ENCODE results near the gene SUCLG2. TPM values are rescaled to one million over a fixed set of nuclear protein-coding genes. Genes with fewer than 3 reads are reported as not detected.
A peak's percentile ranks its signal among the peaks of the same experiment; 100 is the strongest.

The SUCLG2 gene
- total and polyA plus RNA-seq, 9 of the 15 experiments (the other 6 are each of a cell fraction or from before 2014, with no cell fraction given): 10.1 to 41.4 (median 29.0) TPM

- TF ChIP-seq EGR1 (conservative IDR thresholded peaks at IDR 0.05) (peak; percentile 77), ZNF280A (IDR thresholded peaks at IDR 0.05; ENCODE audit: low read depth, partially characterized antibody) (no peak), MYC (IDR thresholded peaks at IDR 0.05; ENCODE audit: low read depth, low read length) (peak; percentile 32), MYC (CRISPR knock-in tag; IDR thresholded peaks at IDR 0.05; ENCODE audit: borderline replicate concordance, low read depth) (no peak), CHD1 (IDR thresholded peaks at IDR 0.05; ENCODE audit: low read length) (peak; percentile 42), PHF20 (IDR thresholded peaks at IDR 0.05; ENCODE audit: partially characterized antibody) (peak; percentile 77), BRD4 (IDR thresholded peaks at IDR 0.05) (0 out of 2 replicates have a peak, but pooled peaks have one; percentile 34), JUND (IDR thresholded peaks at IDR 0.05; ENCODE audit: borderline replicate concordance, low read depth, low read length) (peak; percentile 2; the same call in 1 of the 2 replicates), JUND (tag; IDR thresholded peaks at IDR 0.05; ENCODE audit: borderline replicate concordance, low read depth, low read length) (no peak), KDM4B (IDR thresholded peaks at IDR 0.05; ENCODE audit: borderline replicate concordance in 2 of 2, low read depth in 1 of 2) (no peak), MAX (CRISPR knock-in tag; IDR thresholded peaks at IDR 0.05) (peak; percentile 8; the same call in 1 of the 2 replicates), BCL6 (CRISPR knock-in tag; IDR thresholded peaks at IDR 0.05) (no peak), NR2C1 (IDR thresholded peaks at IDR 0.05) (peak; percentile 46; the same call in 1 of the 2 replicates), NR2C1 (tag; IDR thresholded peaks at IDR 0.05) (peak; percentile 35; the same call in 1 of the 2 replicates), BACH1 (tag; IDR thresholded peaks at IDR 0.05) (no peak), TCF7 (IDR thresholded peaks at IDR 0.05; ENCODE audit: borderline replicate concordance) (no peak), POLR2H (tag; IDR thresholded peaks at IDR 0.05; ENCODE audit: low read depth) (peak; percentile 30; the same call in 1 of the 2 replicates), POLR3A (IDR thresholded peaks at IDR 0.05; ENCODE audit: borderline replicate concordance, extremely low read depth, insufficient read depth, insufficient read length) (no peak), NR2C2 (CRISPR knock-in tag; IDR thresholded peaks at IDR 0.05) (no peak; the same call in 1 of the 2 replicates), NR2C2 (tag; IDR thresholded peaks at IDR 0.05) (peak; percentile 89), TAF1 (IDR thresholded peaks at IDR 0.05; ENCODE audit: control insufficient read depth, extremely low read depth, insufficient read depth, low read length, severe bottlenecking) (peak; percentile 90)
- TF ChIP-seq, protein P1, sequence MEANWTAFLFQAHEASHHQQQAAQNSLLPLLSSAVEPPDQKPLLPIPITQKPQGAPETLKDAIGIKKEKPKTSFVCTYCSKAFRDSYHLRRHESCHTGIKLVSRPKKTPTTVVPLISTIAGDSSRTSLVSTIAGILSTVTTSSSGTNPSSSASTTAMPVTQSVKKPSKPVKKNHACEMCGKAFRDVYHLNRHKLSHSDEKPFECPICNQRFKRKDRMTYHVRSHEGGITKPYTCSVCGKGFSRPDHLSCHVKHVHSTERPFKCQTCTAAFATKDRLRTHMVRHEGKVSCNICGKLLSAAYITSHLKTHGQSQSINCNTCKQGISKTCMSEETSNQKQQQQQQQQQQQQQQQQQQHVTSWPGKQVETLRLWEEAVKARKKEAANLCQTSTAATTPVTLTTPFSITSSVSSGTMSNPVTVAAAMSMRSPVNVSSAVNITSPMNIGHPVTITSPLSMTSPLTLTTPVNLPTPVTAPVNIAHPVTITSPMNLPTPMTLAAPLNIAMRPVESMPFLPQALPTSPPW (CRISPR knock-in tag; IDR thresholded peaks at IDR 0.05): peak; percentile 86
- TF ChIP-seq, protein P2, sequence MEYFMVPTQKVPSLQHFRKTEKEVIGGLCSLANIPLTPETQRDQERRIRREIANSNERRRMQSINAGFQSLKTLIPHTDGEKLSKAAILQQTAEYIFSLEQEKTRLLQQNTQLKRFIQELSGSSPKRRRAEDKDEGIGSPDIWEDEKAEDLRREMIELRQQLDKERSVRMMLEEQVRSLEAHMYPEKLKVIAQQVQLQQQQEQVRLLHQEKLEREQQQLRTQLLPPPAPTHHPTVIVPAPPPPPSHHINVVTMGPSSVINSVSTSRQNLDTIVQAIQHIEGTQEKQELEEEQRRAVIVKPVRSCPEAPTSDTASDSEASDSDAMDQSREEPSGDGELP (CRISPR knock-in tag; IDR thresholded peaks at IDR 0.05; ENCODE audit: borderline replicate concordance): peak; percentile 41; the same call in 1 of the 2 replicates
Observed at GRCh38 chr3:67654099-67654843, at the start of gene SUCLG2 (continued).

All from K562 (cell line).